HG03342 (cell line): ENCODE data around the gene SLC35F1.
A peak's percentile ranks its signal among the peaks of the same experiment; 100 is the strongest.
"Not testable (repeated sequence)": the region's sequence is repeated elsewhere in the genome, so short reads cannot be mapped to it uniquely, and the experiment has no call there.

ENCODE experiments used
- ATAC-seq: cut with Tn5 transposase; IDR thresholded peaks from one replicate; pipeline ENCODE4 v1.9.1; 2021; ENCODE audit warnings: mild to moderate bottlenecking, moderate library complexity; ENCODE audit not compliant: unreplicated experiment

SLC35F1 gene

GRCh38 chr6:117906958-117907600, at the start of gene SLC35F1:
TSS of gene SLC35F1 (plus strand) at chr6:117907264.
- ATAC-seq, result peak; percentile 74

- not testable (repeated sequence) for ATAC-seq
Measured at GRCh38 chr6:117858601-117859000, 48.5 kb upstream of the SLC35F1 start.

- no peak for ATAC-seq
Measured at GRCh38 chr6:117861545-117861944, 45.5 kb upstream of the SLC35F1 start.

GRCh38 chr6:117866561-117866960, 40.5 kb upstream of the SLC35F1 start:
- no peak for ATAC-seq

GRCh38 chr6:117870486-117871242, 36.4 kb upstream of the SLC35F1 start:
- peak; percentile 95 for ATAC-seq

GRCh38 chr6:117880824-117881223, 26.2 kb upstream of the SLC35F1 start:
- no peak for ATAC-seq

- ATAC-seq, result no peak
Measured at GRCh38 chr6:117890172-117890571, 16.9 kb upstream of the SLC35F1 start.

- peak; percentile 43 for ATAC-seq
Measured at GRCh38 chr6:117906507-117906957, 532 bp upstream of the SLC35F1 start.

GRCh38 chr6:117907601-117908245, 659 bp downstream of the SLC35F1 start:
- no peak for ATAC-seq

- ATAC-seq, result no peak
Measured at GRCh38 chr6:117908246-117909068, 1.4 kb downstream of the SLC35F1 start.

GRCh38 chr6:117909638-117910037, 2.6 kb downstream of the SLC35F1 start:
- no peak for ATAC-seq

- ATAC-seq, result no peak
Measured at GRCh38 chr6:117910549-117910948, 3.5 kb downstream of the SLC35F1 start.

GRCh38 chr6:117911150-117911549, 4.1 kb downstream of the SLC35F1 start:
- ATAC-seq, result no peak

- no peak for ATAC-seq
Measured at GRCh38 chr6:117911660-117912059, 4.6 kb downstream of the SLC35F1 start.

GRCh38 chr6:117915846-117916245, 8.8 kb downstream of the SLC35F1 start:
- ATAC-seq, result no peak

- no peak for ATAC-seq
Measured at GRCh38 chr6:117916483-117916882, 9.4 kb downstream of the SLC35F1 start.

GRCh38 chr6:117917176-117917575, 10.1 kb downstream of the SLC35F1 start:
- no peak for ATAC-seq

- no peak for ATAC-seq
Measured at GRCh38 chr6:117918454-117918853, 11.4 kb downstream of the SLC35F1 start.

- ATAC-seq, result no peak
Measured at GRCh38 chr6:117919275-117919674, 12.2 kb downstream of the SLC35F1 start.

GRCh38 chr6:117919775-117920729, 13.0 kb downstream of the SLC35F1 start:
- no peak for ATAC-seq
